WERI-Rb-1 (cell line): ENCODE data around the gene PLEKHM1.
"Not testable (repeated sequence)": the region's sequence is repeated elsewhere in the genome, so short reads cannot be mapped to it uniquely, and the experiment has no call there.

ENCODE experiments used
- DNase-seq: peaks from one replicate; pipeline ENCODE4 v3.0.0-alpha.2; 2020
- H3K27ac ChIP-seq: fragments of 250-450 bp; sonication (Bioruptor Pico); 2 replicates; pipeline ENCODE4 v1.5.1; 2020; ENCODE audit warnings: mild to moderate bottlenecking, moderate library complexity
- H3K27me3 ChIP-seq: fragments of 250-450 bp; sonication (Bioruptor Pico); 2 replicates; pipeline ENCODE4 v1.5.1; 2021; ENCODE audit warnings: mild to moderate bottlenecking, low read depth, moderate library complexity; ENCODE audit not compliant: insufficient read depth, severe bottlenecking
- H3K36me3 ChIP-seq: fragments of 250-450 bp; sonication (Bioruptor Pico); 2 replicates; pipeline ENCODE4 v1.5.1; 2020; ENCODE audit warnings: mild to moderate bottlenecking, moderate library complexity
- H3K4me3 ChIP-seq: 2 replicates; pipeline ENCODE4 v1.5.1; 2011; ENCODE audit warnings: low read depth, mild to moderate bottlenecking, control low read depth, low read length
- H3K9me3 ChIP-seq: fragments of 250-450 bp; sonication (Bioruptor Pico); 2 replicates; pipeline ENCODE4 v1.5.1; 2021; ENCODE audit warnings: mild to moderate bottlenecking, moderate library complexity; ENCODE audit not compliant: severe bottlenecking
- CTCF ChIP-seq: IDR thresholded peaks from 2 replicates; pipeline ENCODE4 v1.5.1; 2011; ENCODE audit warnings: low read depth, mild to moderate bottlenecking, control low read depth, inconsistent platforms, low read length

Gene PLEKHM1

GRCh38 chr17:45441526-45442310, 48.8 kb downstream of the PLEKHM1 start:
- no peak for TF ChIP-seq CTCF
- H3K27ac ChIP-seq = 0 out of 2 replicates have a peak overlapping the region, but pooled peaks have one; percentile 26
- H3K27me3 ChIP-seq = no peaks in the 10 kb centered on the region
- H3K9me3 ChIP-seq = no peaks in the 10 kb centered on the region
- H3K36me3 ChIP-seq = no peaks in the 10 kb centered on the region
- no peak overlapping the region for H3K4me3 ChIP-seq
- no peak for DNase-seq

GRCh38 chr17:45440839-45441515, 49.5 kb downstream of the PLEKHM1 start:
- DNase-seq, H3K27me3 ChIP-seq, H3K9me3 ChIP-seq, H3K36me3 ChIP-seq, H3K27ac ChIP-seq, H3K4me3 ChIP-seq: not testable (repeated sequence)

- H3K36me3 ChIP-seq = peaks cover 8% of the 10 kb centered on the region; the same call in 1 of the 2 replicates
- H3K9me3 ChIP-seq = no peaks in the 10 kb centered on the region
- H3K27ac ChIP-seq = no peak overlapping the region; the same call in 1 of the 2 replicates
These were observed 50.3 kb downstream of the PLEKHM1 start for GRCh38 chr17:45440161-45440778.

DNA sequence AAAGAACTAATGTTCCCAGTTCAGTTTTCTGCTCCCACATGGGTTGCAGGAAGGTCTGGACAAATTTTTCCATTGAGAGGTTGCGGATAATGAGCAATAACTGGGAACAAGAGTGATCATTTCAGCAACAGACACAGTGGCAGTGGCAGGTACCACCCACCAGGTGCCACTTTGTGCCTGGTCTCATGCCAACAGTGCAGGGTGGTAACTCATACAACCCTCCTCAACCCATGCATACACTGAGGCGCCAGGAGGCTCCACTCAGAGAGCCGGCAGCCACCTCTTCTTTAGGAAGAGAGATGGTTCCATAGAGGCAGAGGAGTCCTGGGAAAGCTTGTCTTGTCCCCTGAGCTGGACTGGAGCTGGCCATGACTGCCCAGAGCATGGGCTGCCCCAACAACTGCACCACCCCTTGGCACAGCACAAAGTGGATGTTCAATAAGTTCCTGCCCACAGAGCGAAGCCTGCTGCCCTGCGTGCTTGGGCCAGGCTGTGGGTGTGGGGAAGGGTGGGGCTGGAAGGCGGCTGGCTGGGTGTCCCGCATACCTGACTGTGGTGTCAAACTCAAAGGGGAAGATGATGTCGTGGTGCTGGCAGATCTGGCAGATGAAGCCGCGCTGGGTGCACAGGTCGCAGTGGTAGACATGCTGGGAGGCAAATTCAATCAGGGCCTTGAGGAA, 51.5 kb downstream of the PLEKHM1 start:
- Histone ChIP-seq H3K27me3 (no peaks in the 10 kb centered on the region), H3K27ac (no peak overlapping the region), H3K36me3 (peaks cover 8% of the 10 kb centered on the region; the same call in 1 of the 2 replicates), H3K9me3 (no peaks in the 10 kb centered on the region), H3K4me3 (no peak overlapping the region)
- DNase-seq = no peak
- TF ChIP-seq CTCF = no peak

More at GRCh38 chr17:45440161-45440778, 50.3 kb downstream of the PLEKHM1 start:
- no peak for DNase-seq
- H3K4me3 ChIP-seq = no peak overlapping the region
- TF ChIP-seq CTCF = no peak
- H3K27me3 ChIP-seq = no peaks in the 10 kb centered on the region

GRCh38 chr17:45437465-45438283, 52.8 kb downstream of the PLEKHM1 start:
- DNase-seq = no peak
- TF ChIP-seq CTCF = no peak
- no peak overlapping the region for H3K4me3 ChIP-seq
- peaks cover 8% of the 10 kb centered on the region; the same call in 1 of the 2 replicates for H3K36me3 ChIP-seq
- peak overlapping the region; percentile 61 for H3K27ac ChIP-seq
- H3K9me3 ChIP-seq = no peaks in the 10 kb centered on the region
- peaks cover 2% of the 10 kb centered on the region for H3K27me3 ChIP-seq
